Colonic mucosa (tissue), 4 donors: ENCODE results near the gene RBM19. TPM values are rescaled to one million over a fixed set of nuclear protein-coding genes. Genes with fewer than 3 reads are reported as not detected.

Experiments
- DNase-seq: peaks from one replicate; pipeline ENCODE4 v3.0.0-alpha.2; 2020
- H3K27ac ChIP-seq: fragments of 200-600 bp; one replicate; pipeline ENCODE4 v1.8.0; 2021
- H3K27me3 ChIP-seq: fragments of 200-600 bp; one replicate; pipeline ENCODE4 v1.8.0; 2021
- H3K36me3 ChIP-seq: fragments of 200-600 bp; one replicate; pipeline ENCODE4 v1.8.0; 2021
- H3K4me1 ChIP-seq: fragments of 200-600 bp; one replicate; pipeline ENCODE4 v1.8.0; 2021; ENCODE audit warnings: mild to moderate bottlenecking
- H3K4me3 ChIP-seq: fragments of 200-600 bp; one replicate; pipeline ENCODE4 v1.8.0; 2021
- H3K9ac ChIP-seq, 2 donors: one replicate each; pipeline ENCODE4 v1.7.0; 2013; ENCODE audit warnings: control low read depth in 2 of 2, low read depth in 2 of 2, low read length in 2 of 2
- H3K9me3 ChIP-seq: fragments of 200-600 bp; one replicate; pipeline ENCODE4 v1.8.0; 2021
- CTCF ChIP-seq: fragments of 200-600 bp; IDR thresholded peaks from one replicate; pipeline ENCODE4 v1.8.0; 2022; ENCODE audit warnings: antibody characterized with exemption, mild to moderate bottlenecking
- intact Hi-C: fragments of 100-400 bp; cut with DNase I; formaldehyde crosslinking; loops from one replicate; pipeline ENCODE4 v1.14.1; 2022
- total RNA-seq, 2 donors: library from RNA; stranded (reverse); fragmentation: NEBNext Ultra II Directional in 1 of 2; extraction: Animal tissue kit (Norgen Biotek cat#: 25700) in 1 of 2; gene quantifications; one replicate each; pipeline ENCODE4 v1.2.1, GENCODE V29; 2021
- donor health status: healthy.
- donor health status: DM: no; HTN: no; CAD: no.
- donor health status: DM: no; HTN: no; CAD: no.

The RBM19 gene
- total RNA-seq, 2 donors from 2014 or later: 13.5 to 33.1 TPM

GRCh38 chr12:113844495-113845210 lies 121.5 kb downstream of the RBM19 start:
- intact Hi-C loops: no loop called here
- TF ChIP-seq CTCF: no peak
- H3K4me1 ChIP-seq: no peaks in the 10 kb centered on the region

GRCh38 chr12:113842699-113843098 lies 123.4 kb downstream of the RBM19 start:
- Histone ChIP-seq H3K4me1 (no peaks in the 10 kb centered on the region), H3K9me3 (no peaks in the 10 kb centered on the region), H3K27me3 (no peaks in the 10 kb centered on the region), H3K27ac (no peak overlapping the region), H3K36me3 (no peaks in the 10 kb centered on the region), H3K4me3 (no peak overlapping the region), H3K9ac (no peak overlapping the region)
- DNase-seq: no peak
- intact Hi-C loops: no loop called here
- no peak for TF ChIP-seq CTCF

More at GRCh38 chr12:113844495-113845210, 121.5 kb downstream of the RBM19 start:
- no peak for DNase-seq
- Histone ChIP-seq H3K9me3 (no peaks in the 10 kb centered on the region), H3K36me3 (no peaks in the 10 kb centered on the region), H3K27ac (no peak overlapping the region), H3K4me3 (no peak overlapping the region), H3K27me3 (no peaks in the 10 kb centered on the region), H3K9ac (no peak overlapping the region)

- H3K4me3 ChIP-seq: no peak overlapping the region
- no peaks in the 10 kb centered on the region for H3K9me3 ChIP-seq
- no peak overlapping the region for H3K9ac ChIP-seq
- no peak overlapping the region for H3K27ac ChIP-seq
- intact Hi-C loops: no loop called here
- DNase-seq: no peak
- no peaks in the 10 kb centered on the region for H3K36me3 ChIP-seq
- H3K27me3 ChIP-seq: no peaks in the 10 kb centered on the region
- no peak for TF ChIP-seq CTCF
- no peaks in the 10 kb centered on the region for H3K4me1 ChIP-seq
Observed at GRCh38 chr12:113841786-113842185, 124.3 kb downstream of the RBM19 start.

GRCh38 chr12:113840401-113841042 lies 125.6 kb downstream of the RBM19 start:
- no peak for TF ChIP-seq CTCF
- no peaks in the 10 kb centered on the region for H3K27me3 ChIP-seq
- intact Hi-C loops: no loop called here
- no peak overlapping the region for H3K27ac ChIP-seq
- H3K4me3 ChIP-seq: no peak overlapping the region
- DNase-seq: no peak
- H3K36me3 ChIP-seq: no peaks in the 10 kb centered on the region
- H3K4me1 ChIP-seq: no peaks in the 10 kb centered on the region
- no peaks in the 10 kb centered on the region for H3K9me3 ChIP-seq
- no peak overlapping the region for H3K9ac ChIP-seq

- H3K4me1 ChIP-seq: no peaks in the 10 kb centered on the region
- no peaks in the 10 kb centered on the region for H3K9me3 ChIP-seq
- no peak overlapping the region for H3K4me3 ChIP-seq
- DNase-seq: no peak
- intact Hi-C loops: no loop called here
- no peaks in the 10 kb centered on the region for H3K27me3 ChIP-seq
- no peak for TF ChIP-seq CTCF
- no peak overlapping the region for H3K27ac ChIP-seq
- H3K36me3 ChIP-seq: no peaks in the 10 kb centered on the region
- no peak overlapping the region for H3K9ac ChIP-seq
Observed at GRCh38 chr12:113838896-113839295, 127.2 kb downstream of the RBM19 start.
